ENCODE measurements around the gene ZYX. TPM values are rescaled to one million over a fixed set of nuclear protein-coding genes. Genes with fewer than 3 reads are reported as not detected.

Gene ZYX
- total RNA-seq, 1 experiment from 2014 or later: 260 TPM

- POLR2A ChIA-PET: interaction anchor here (0.9 to 1.6 kb wide), 5 partner anchors 9 to 22 kb away, joined by 3 to 8 read pairs (median 3); no protein-coding TSS in a partner anchor
- Mint-ChIP-seq H3K9me3 (ENCODE audit: unreplicated experiment) (no peaks in the 10 kb centered on the region), H3K27me3 (ENCODE audit: insufficient read depth, unreplicated experiment) (no peaks in the 10 kb centered on the region), H3K27ac (ENCODE audit: low read depth, unreplicated experiment) (no peak overlapping the region), H3K4me3 (ENCODE audit: unreplicated experiment) (no peak overlapping the region), H3K36me3 (ENCODE audit: insufficient read depth, unreplicated experiment) (peaks cover 48% of the 10 kb centered on the region), H3K4me1 (ENCODE audit: insufficient read depth, unreplicated experiment) (peaks cover 17% of the 10 kb centered on the region)
- DNase-seq (ENCODE audit: unreplicated experiment): no peak
- intact Hi-C loops (cut with micrococcal nuclease): no loop called here
- no peak for TF ChIP-seq CTCF (IDR thresholded peaks at IDR 0.05; ENCODE audit: unreplicated experiment)
- no TSS peak for BruUV-seq (replicated peaks)
- CTCF ChIA-PET: interaction anchor here (1.0 to 2.9 kb wide), 5 partner anchors 12 to 526 kb away, joined by 3 to 11 read pairs (median 8); partner anchors contain the start of gene EPHA1
Observed at GRCh38 chr7:143392875-143393266, 11.7 kb downstream of the ZYX start.

GRCh38 chr7:143393267-143394041, 12.3 kb downstream of the ZYX start:
- Mint-ChIP-seq H3K4me3 (ENCODE audit: unreplicated experiment) (no peak overlapping the region), H3K4me1 (ENCODE audit: insufficient read depth, unreplicated experiment) (peaks cover 17% of the 10 kb centered on the region), H3K27ac (ENCODE audit: low read depth, unreplicated experiment) (no peak overlapping the region), H3K9me3 (ENCODE audit: unreplicated experiment) (no peaks in the 10 kb centered on the region), H3K27me3 (ENCODE audit: insufficient read depth, unreplicated experiment) (no peaks in the 10 kb centered on the region), H3K36me3 (ENCODE audit: insufficient read depth, unreplicated experiment) (peaks cover 45% of the 10 kb centered on the region)
- POLR2A ChIA-PET: interaction anchor here (0.7 to 1.6 kb wide), 7 partner anchors 10 to 22 kb away, joined by 3 to 8 read pairs (median 3); no protein-coding TSS in a partner anchor
- CTCF ChIA-PET: interaction anchor here (1.0 to 2.9 kb wide), 4 partner anchors 14 to 527 kb away, joined by 3 to 11 read pairs (median 9); partner anchors contain the start of gene EPHA1
- no TSS peak for BruUV-seq (replicated peaks)
- TF ChIP-seq CTCF (IDR thresholded peaks at IDR 0.05; ENCODE audit: unreplicated experiment): no peak
- peak; percentile 66 for DNase-seq (ENCODE audit: unreplicated experiment)
- intact Hi-C loops (cut with micrococcal nuclease): no loop called here

GRCh38 chr7:143394068-143394467, 12.9 kb downstream of the ZYX start:
- no peak overlapping the region for H3K4me3 Mint-ChIP-seq (ENCODE audit: unreplicated experiment)
- intact Hi-C loops (cut with micrococcal nuclease): no loop called here
- no peak for TF ChIP-seq CTCF (IDR thresholded peaks at IDR 0.05; ENCODE audit: unreplicated experiment)
- ChIA-PET POLR2A (interaction anchor here (0.7 to 1.6 kb wide), 3 partner anchors 9 to 14 kb away, joined by 3 to 6 read pairs (median 5); no protein-coding TSS in a partner anchor), CTCF (interaction anchor here (2.2 to 2.9 kb wide), 3 partner anchors 14 to 154 kb away, joined by 8 to 11 read pairs (median 10); partner anchors contain the start of gene EPHA1)
- H3K27me3 Mint-ChIP-seq (ENCODE audit: insufficient read depth, unreplicated experiment): no peaks in the 10 kb centered on the region
- H3K27ac Mint-ChIP-seq (ENCODE audit: low read depth, unreplicated experiment): no peak overlapping the region
- peaks cover 43% of the 10 kb centered on the region for H3K36me3 Mint-ChIP-seq (ENCODE audit: insufficient read depth, unreplicated experiment)
- peaks cover 17% of the 10 kb centered on the region for H3K4me1 Mint-ChIP-seq (ENCODE audit: insufficient read depth, unreplicated experiment)
- no peak for DNase-seq (ENCODE audit: unreplicated experiment)
- no peaks in the 10 kb centered on the region for H3K9me3 Mint-ChIP-seq (ENCODE audit: unreplicated experiment)
- BruUV-seq (replicated peaks): no TSS peak

- POLR2A ChIA-PET: interaction anchor here (1.6 to 1.7 kb wide), 2 partner anchors 11 to 13 kb away, joined by 4 to 6 read pairs; no protein-coding TSS in a partner anchor
- Mint-ChIP-seq H3K27me3 (ENCODE audit: insufficient read depth, unreplicated experiment) (no peaks in the 10 kb centered on the region), H3K4me1 (ENCODE audit: insufficient read depth, unreplicated experiment) (peaks cover 16% of the 10 kb centered on the region)
Observed at GRCh38 chr7:143394777-143395176, 13.6 kb downstream of the ZYX start.

More at GRCh38 chr7:143394777-143395176, 13.6 kb downstream of the ZYX start:
- BruUV-seq (replicated peaks): no TSS peak
- intact Hi-C loops (cut with micrococcal nuclease): no loop called here
- CTCF ChIA-PET: no interaction called here
- Mint-ChIP-seq H3K36me3 (ENCODE audit: insufficient read depth, unreplicated experiment) (peaks cover 36% of the 10 kb centered on the region), H3K4me3 (ENCODE audit: unreplicated experiment) (no peak overlapping the region), H3K9me3 (ENCODE audit: unreplicated experiment) (no peaks in the 10 kb centered on the region), H3K27ac (ENCODE audit: low read depth, unreplicated experiment) (no peak overlapping the region)
- no peak for TF ChIP-seq CTCF (IDR thresholded peaks at IDR 0.05; ENCODE audit: unreplicated experiment)
- DNase-seq (ENCODE audit: unreplicated experiment): no peak

Data from MCF 10A (cell line).